ENCODE results near the gene TARS2.

GRCh38 chr1:150477320-150477719, 9.9 kb upstream of the TARS2 start:
- TF ChIP-seq FOS (IDR thresholded peaks at IDR 0.05; ENCODE audit: low read depth, low read length) (no peak), CTCF (conservative IDR thresholded peaks at IDR 0.05; ENCODE audit: low read depth, low read length) (no peak), POLR2A (IDR thresholded peaks at IDR 0.05; ENCODE audit: low read depth, low read length) (no peak), RCOR1 (IDR thresholded peaks at IDR 0.05; ENCODE audit: insufficient replicate concordance, low read length) (no peak), NFE2L2 (IDR thresholded peaks at IDR 0.05; ENCODE audit: low read depth, low read length) (no peak)

Data from IMR-90 (cell line).